Liver (tissue), 9 donors: ENCODE measurements around the gene RGS2. TPM values are rescaled to one million over a fixed set of nuclear protein-coding genes. Genes with fewer than 3 reads are reported as not detected.

Source experiments
- DNase-seq: peaks from one replicate; pipeline ENCODE4 v3.0.0-alpha.2; 2017; ENCODE audit warnings: low spot score
- H3K27ac ChIP-seq, 2 donors: one replicate each; pipeline ENCODE4 v1.7.0; 2013; ENCODE audit warnings: inconsistent platforms in 2 of 2, low read length in 2 of 2, control low read depth in 1 of 2, low read depth in 1 of 2, mild to moderate bottlenecking in 1 of 2
- H3K27me3 ChIP-seq, 4 donors: one replicate each; pipeline versions ENCODE4 v1.6.1 to v1.7.0; 2013; ENCODE audit warnings: low read length in 3 of 4, inconsistent platforms in 1 of 4, mild to moderate bottlenecking in 1 of 4, moderate library complexity in 1 of 4; ENCODE audit not compliant: control insufficient read depth in 4 of 4, insufficient read depth in 4 of 4
- H3K36me3 ChIP-seq, 4 donors: one replicate each; pipeline versions ENCODE4 v1.6.1 to v1.7.0; 2013; ENCODE audit warnings: low read length in 3 of 4, mild to moderate bottlenecking in 3 of 4, low read depth in 1 of 4, moderate library complexity in 1 of 4; ENCODE audit not compliant: control insufficient read depth in 4 of 4, insufficient read depth in 3 of 4
- H3K4me1 ChIP-seq, 4 donors: one replicate each; pipeline versions ENCODE4 v1.6.1 to v1.7.0; 2013; ENCODE audit warnings: low read length in 3 of 4, mild to moderate bottlenecking in 3 of 4, moderate library complexity in 1 of 4; ENCODE audit not compliant: control insufficient read depth in 4 of 4, insufficient read depth in 4 of 4
- H3K4me3 ChIP-seq, 3 donors: one replicate each; pipeline versions ENCODE4 v1.6.1 to v1.7.0; 2013; ENCODE audit warnings: low read length in 3 of 3, control low read depth in 1 of 3, low read depth in 1 of 3, mild to moderate bottlenecking in 1 of 3
- H3K9ac ChIP-seq, 2 donors: one replicate each; pipeline ENCODE4 v1.7.0; 2013; ENCODE audit warnings: low read length in 2 of 2, mild to moderate bottlenecking in 2 of 2, moderate library complexity in 2 of 2, control low read depth in 1 of 2, low read depth in 1 of 2
- H3K9me3 ChIP-seq, 4 donors: one replicate each; pipeline versions ENCODE4 v1.6.1 to v1.7.0; 2013; ENCODE audit warnings: low read length in 3 of 4; ENCODE audit not compliant: control insufficient read depth in 4 of 4
- EGR1 ChIP-seq, 2 donors: IDR thresholded peaks; 2 replicates each; pipeline ENCODE4 v1.6.1; 2016 to 2018; ENCODE audit warnings: antibody characterized with exemption in 2 of 2, low read depth in 2 of 2
- GABPA ChIP-seq, 2 donors: IDR thresholded peaks in 1 of 2; conservative IDR thresholded peaks in 1 of 2; 2 replicates each; pipeline ENCODE4 v1.6.1; 2016; ENCODE audit warnings: antibody characterized with exemption in 2 of 2, mild to moderate bottlenecking in 1 of 2, moderate library complexity in 1 of 2
- HNF4A ChIP-seq, 2 donors: conservative IDR thresholded peaks; 2 replicates each; pipeline ENCODE4 v1.6.1; 2016; ENCODE audit warnings: antibody characterized with exemption in 2 of 2, mild to moderate bottlenecking in 2 of 2
- HNF4G ChIP-seq: IDR thresholded peaks from 2 replicates; pipeline ENCODE4 v1.6.1; 2016; ENCODE audit warnings: antibody characterized with exemption
- JUND ChIP-seq, 2 donors: IDR thresholded peaks; 2 replicates each; pipeline ENCODE4 v1.6.1; 2016; ENCODE audit warnings: antibody characterized with exemption in 2 of 2
- RAD21 ChIP-seq, 2 donors: IDR thresholded peaks; 2 replicates each; pipeline ENCODE4 v1.6.1; 2016; ENCODE audit warnings: antibody characterized with exemption in 2 of 2, mild to moderate bottlenecking in 2 of 2
- REST ChIP-seq: IDR thresholded peaks from 2 replicates; pipeline ENCODE4 v1.6.1; 2016; ENCODE audit warnings: antibody characterized with exemption, mild to moderate bottlenecking
- RXRA ChIP-seq, 2 donors: IDR thresholded peaks; 2 replicates each; pipeline ENCODE4 v1.6.1; 2017 to 2018; ENCODE audit warnings: antibody characterized with exemption in 2 of 2, mild to moderate bottlenecking in 1 of 2
- SP1 ChIP-seq: IDR thresholded peaks from 2 replicates; pipeline ENCODE4 v1.6.1; 2018; ENCODE audit warnings: antibody characterized with exemption, mild to moderate bottlenecking
- YY1 ChIP-seq: IDR thresholded peaks from 2 replicates; pipeline ENCODE4 v1.6.1; 2016; ENCODE audit warnings: antibody characterized with exemption, mild to moderate bottlenecking
- WGBS: extraction: QIAGEN DNeasy Blood & Tissue Kit; methylation state at CpG from one replicate; pipeline ENCODE4 v1.1.7; 2013; 5-methylcytosine and 5-hydroxymethylcytosine counted together
- polyA plus RNA-seq, 2 donors: library from polyadenylated mRNA; stranded (reverse) in 1 of 2; unstranded in 1 of 2; fragments of 200-250 nt in 1 of 2; fragments of >200 nt in 1 of 2; fragmentation: Nextera tagmentation in 1 of 2; extraction: Ambion mirVana in 1 of 2; gene quantifications; one replicate each; pipeline versions ENCODE4 v1.2.1 to v1.2.3, GENCODE V29; 2013 to 2015
- total RNA-seq, 2 donors: library from RNA; depleted of rRNA; stranded (reverse); fragments of >200 nt; gene quantifications; one replicate each; pipeline ENCODE4 v1.2.3, GENCODE V29; 2014
- TF ChIP-seq, protein P1 (sequence below): fragments of 150-350 bp; IDR thresholded peaks from 2 replicates; pipeline ENCODE4 v1.5.1; 2017; ENCODE audit warnings: improper control_type of control experiment, low read depth, low read length; ENCODE audit not compliant: missing input control
- TF ChIP-seq, protein P2 (sequence below): IDR thresholded peaks from 2 replicates; pipeline ENCODE4 v1.6.1; 2016; ENCODE audit warnings: antibody characterized with exemption
- donor health status: healthy.
- donor health status: healthy.
- donor health status: healthy.
- donor health status: healthy.
- donor health status: healthy.

Gene RGS2
- total and polyA plus RNA-seq, 4 donors, result 2.6 to 10.0 (median 4.4) TPM

DNA sequence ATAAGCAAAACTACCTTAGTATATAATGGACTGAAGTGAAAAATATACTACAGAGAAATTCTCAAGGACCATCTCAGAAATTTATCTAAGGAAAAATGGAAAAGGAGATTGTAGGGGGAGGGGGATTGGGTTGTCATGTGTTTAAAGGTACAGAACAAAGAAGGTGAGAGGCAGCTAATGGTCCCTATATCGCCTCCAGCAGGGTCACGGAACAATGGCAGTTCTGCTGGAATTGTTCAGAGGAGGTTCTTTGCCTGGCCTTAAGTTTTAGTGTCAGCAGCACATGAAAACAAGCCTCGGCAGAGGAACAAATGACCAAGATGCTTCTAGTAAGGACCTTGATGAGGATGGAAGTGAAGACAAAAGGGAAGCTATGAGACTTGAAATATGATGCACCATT, 42.0 kb upstream of the RGS2 start:
- TF ChIP-seq GABPA (IDR thresholded peaks at IDR 0.05 in 1 of 2, conservative IDR thresholded peaks at IDR 0.05 in 1 of 2), result no peak
- TF ChIP-seq, protein P1, sequence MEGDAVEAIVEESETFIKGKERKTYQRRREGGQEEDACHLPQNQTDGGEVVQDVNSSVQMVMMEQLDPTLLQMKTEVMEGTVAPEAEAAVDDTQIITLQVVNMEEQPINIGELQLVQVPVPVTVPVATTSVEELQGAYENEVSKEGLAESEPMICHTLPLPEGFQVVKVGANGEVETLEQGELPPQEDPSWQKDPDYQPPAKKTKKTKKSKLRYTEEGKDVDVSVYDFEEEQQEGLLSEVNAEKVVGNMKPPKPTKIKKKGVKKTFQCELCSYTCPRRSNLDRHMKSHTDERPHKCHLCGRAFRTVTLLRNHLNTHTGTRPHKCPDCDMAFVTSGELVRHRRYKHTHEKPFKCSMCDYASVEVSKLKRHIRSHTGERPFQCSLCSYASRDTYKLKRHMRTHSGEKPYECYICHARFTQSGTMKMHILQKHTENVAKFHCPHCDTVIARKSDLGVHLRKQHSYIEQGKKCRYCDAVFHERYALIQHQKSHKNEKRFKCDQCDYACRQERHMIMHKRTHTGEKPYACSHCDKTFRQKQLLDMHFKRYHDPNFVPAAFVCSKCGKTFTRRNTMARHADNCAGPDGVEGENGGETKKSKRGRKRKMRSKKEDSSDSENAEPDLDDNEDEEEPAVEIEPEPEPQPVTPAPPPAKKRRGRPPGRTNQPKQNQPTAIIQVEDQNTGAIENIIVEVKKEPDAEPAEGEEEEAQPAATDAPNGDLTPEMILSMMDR, result no peak
- no peak for TF ChIP-seq HNF4A (conservative IDR thresholded peaks at IDR 0.05)
- no peak for TF ChIP-seq EGR1 (IDR thresholded peaks at IDR 0.05; ENCODE audit: low read depth in 2 of 2)
- TF ChIP-seq HNF4G, result no peak
- Histone ChIP-seq H3K4me3 (no peak overlapping the region), H3K9ac (no peak overlapping the region), H3K4me1 (no peaks in the 10 kb centered on the region), H3K27me3 (peaks cover 0 to 5% (median 0%) of the 10 kb centered on the region in 4 donors), H3K9me3 (no peaks in the 10 kb centered on the region), H3K27ac (no peak overlapping the region), H3K36me3 (no peaks in the 10 kb centered on the region)
- WGBS, result 72% methylated on average over 3 of the region's 3 CpGs
- no peak for DNase-seq

DNA sequence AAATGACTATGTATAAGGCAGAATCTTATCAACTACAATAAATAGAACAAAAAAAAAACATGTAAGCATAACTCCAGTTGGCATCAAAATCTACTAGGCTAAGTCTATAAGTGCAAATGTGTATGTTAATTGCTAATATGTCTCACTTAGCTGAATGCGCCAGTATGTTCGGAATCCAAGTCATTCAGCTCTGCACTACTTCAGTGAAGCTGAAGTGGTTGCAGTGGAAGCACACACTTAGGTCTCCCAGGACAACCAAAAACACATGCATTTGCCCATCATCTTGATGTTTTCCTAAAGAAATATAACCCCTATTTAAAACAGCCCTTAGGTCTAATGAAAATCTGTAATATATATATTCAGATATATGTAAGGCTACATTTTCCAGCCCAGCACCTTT, 41.0 kb upstream of the RGS2 start:
- peaks cover 0 to 5% (median 0%) of the 10 kb centered on the region in 4 donors for H3K27me3 ChIP-seq
- 94% methylated on average over 2 of the region's 2 CpGs for WGBS
- no peak for DNase-seq
- H3K9ac ChIP-seq, result no peak overlapping the region
- no peak overlapping the region for H3K27ac ChIP-seq
- no peak for TF ChIP-seq JUND (IDR thresholded peaks at IDR 0.05)
- no peak for TF ChIP-seq RAD21 (IDR thresholded peaks at IDR 0.05)
- no peak for TF ChIP-seq RXRA (IDR thresholded peaks at IDR 0.05)
- no peak for TF ChIP-seq GABPA (IDR thresholded peaks at IDR 0.05 in 1 of 2, conservative IDR thresholded peaks at IDR 0.05 in 1 of 2)
- no peak for TF ChIP-seq HNF4G
- no peak for TF ChIP-seq YY1
- no peak for TF ChIP-seq SP1
- TF ChIP-seq, protein P1, result no peak
- TF ChIP-seq REST, result no peak
- TF ChIP-seq, protein P2, sequence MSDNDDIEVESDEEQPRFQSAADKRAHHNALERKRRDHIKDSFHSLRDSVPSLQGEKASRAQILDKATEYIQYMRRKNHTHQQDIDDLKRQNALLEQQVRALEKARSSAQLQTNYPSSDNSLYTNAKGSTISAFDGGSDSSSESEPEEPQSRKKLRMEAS, result no peak
- H3K4me1 ChIP-seq, result no peaks in the 10 kb centered on the region
- H3K36me3 ChIP-seq, result no peaks in the 10 kb centered on the region
- no peaks in the 10 kb centered on the region for H3K9me3 ChIP-seq
- H3K4me3 ChIP-seq, result no peak overlapping the region
